RPMI8226 (cell line): ENCODE measurements around the gene SLC27A3.

Experiments used
- DNase-seq: peaks from one replicate; pipeline ENCODE4 v3.0.0-alpha.2; 2015

SLC27A3 gene

GRCh38 chr1:153774780-153775457 is at the start of gene SLC27A3:
SLC27A3 (plus strand) TSS chr1:153775407; CDS start chr1:153775498, 91 bp downstream.
- DNase-seq = no peak

DNA sequence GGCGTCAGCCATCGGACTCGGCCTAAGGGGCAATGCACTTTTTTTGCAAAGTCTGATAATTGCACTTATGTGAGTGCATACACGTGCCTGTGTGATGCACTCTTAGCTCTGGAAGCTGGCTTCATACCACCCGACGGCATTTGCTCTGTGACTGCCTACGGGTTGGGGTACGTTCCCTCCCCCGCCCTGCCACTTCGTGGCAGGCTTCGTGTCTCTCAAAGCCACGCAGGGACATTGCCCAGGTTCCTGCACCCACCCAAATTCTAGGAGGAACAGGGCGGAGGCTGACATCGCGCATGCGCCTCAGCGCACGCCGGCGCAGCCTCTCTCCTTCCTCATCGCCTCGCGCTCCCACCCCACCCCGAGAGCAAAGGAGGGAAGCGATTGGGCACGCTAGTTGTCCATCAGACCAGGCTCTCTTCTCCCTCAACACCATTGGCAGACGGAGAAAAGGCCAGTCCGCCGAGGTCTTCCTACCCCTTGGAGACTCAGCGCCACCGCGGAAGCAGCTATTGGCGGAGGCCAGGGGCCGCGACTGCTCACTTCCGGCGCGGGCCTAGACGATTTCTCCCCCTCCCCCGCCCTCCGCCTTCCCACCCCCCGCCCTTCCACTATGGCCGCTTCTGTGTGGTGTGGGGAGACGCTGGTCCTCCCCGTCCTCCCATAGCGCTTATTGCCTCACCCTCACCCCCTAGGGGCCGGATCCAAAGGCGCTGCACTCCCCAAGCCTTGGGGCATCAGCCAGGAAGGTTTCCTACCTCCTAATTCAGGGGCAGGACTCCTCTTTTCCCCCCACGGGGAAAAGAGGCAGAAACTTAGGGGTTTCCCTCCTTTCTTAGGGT is 47.5 kb upstream of the SLC27A3 start, which contains the start of gene INTS3:
INTS3 (plus strand) TSS at position 588 of the 842 bp plus-strand sequence. CDS start 585 bp downstream, outside the sequence.
- peak; percentile 100 for DNase-seq

- peak; percentile 58 for DNase-seq
Measured at GRCh38 chr1:153728305-153729066, 46.7 kb upstream of the SLC27A3 start.

DNA sequence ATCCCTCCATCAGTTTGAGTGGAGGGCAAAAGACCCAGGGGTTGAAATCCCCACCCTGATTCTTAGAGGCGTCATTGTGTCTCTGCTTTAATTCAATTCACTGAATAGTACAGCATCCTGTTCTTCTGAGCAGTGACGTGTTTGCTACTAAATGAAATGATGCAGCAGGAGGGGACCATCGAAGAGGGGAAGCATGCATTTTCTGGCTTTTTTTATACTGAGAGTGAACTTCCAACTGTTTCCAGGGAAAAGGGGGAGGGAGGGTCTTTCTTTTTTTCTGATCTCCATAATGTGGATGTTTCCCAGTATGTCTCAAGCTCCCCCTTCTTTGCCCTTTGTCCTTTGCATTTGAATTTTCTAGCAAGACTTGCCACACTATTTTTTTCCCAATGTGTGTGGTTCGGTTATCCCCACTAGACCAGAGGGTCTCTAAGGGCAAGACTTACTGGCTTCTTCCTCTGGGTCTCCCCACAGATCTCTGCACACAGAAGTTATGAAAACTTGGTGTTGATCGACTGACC is 44.7 kb upstream of the SLC27A3 start:
- no peak for DNase-seq

DNA sequence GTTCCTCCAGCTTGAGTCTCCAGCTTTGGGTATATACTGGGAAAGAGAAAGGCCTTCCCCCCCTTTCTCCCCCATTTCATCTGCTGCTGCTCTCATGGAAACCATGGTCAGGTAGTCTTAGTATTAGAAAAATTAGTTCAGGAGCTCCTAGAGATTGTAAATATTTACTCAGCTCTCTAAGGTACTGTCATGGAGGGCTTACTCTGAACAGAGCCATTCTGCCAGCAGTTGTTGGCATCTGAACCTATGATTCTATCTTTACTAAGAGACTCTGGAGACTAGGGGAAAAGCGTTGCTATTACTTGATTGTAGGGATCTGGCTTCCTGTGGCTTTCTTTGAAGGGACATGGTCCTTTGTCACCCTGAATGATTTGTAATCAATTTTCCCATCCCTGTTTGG is 41.2 kb upstream of the SLC27A3 start:
- DNase-seq = no peak

DNA sequence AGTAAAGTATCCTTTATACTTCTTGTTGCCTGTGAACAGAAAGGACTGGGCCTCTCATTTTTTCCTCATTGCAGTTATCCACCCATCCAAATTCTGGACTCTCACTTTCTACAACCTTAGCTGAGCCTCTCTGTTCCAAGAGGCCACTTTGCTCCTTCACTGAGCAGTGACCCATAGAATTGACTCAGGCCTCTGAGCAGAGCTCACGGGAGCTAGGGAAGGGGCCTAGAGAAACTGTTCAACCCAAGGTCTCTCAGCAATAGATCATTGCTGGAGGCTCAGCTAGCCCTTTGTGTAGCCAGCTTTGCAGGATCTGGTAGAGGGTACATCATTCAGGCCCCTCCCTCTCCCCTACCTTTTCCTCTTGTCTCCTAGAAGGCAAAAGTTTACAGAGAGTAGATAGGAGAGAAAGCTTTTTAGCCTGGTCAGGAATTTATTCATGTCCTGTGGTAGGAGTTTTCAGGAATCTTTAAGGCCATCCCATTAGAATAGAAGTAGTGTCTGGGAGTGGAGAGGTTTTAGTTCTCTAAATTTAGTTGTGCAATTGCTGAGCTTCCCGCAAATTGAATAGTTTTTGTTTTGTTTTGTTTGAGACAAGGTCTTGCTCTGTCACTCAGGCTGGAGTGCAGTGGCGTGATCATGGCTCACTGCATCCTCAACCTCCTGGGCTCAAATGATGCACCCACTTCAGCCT is 40.7 kb upstream of the SLC27A3 start:
- no peak for DNase-seq

GRCh38 chr1:153735090-153735420 is 40.2 kb upstream of the SLC27A3 start:
- no peak for DNase-seq

DNA sequence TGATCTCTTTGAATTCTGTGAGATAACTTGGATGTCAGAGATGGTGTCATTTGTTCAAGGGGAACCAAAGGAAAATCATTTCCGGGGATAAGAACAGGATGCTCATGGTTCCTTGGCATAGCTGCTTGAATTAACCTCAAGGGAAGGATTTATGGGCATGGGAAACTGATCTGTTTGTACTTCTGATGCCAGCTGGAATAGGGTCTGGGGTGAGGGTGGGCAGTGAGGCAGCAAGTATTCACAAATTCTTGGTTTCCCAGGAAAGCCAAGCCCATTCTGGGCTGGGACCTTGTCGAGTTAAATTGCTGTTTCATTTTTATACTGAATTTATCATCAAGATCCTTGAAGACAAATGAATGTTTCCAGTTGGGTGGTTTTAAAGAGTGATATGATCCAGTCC is 33.2 kb upstream of the SLC27A3 start:
- DNase-seq = no peak

GRCh38 chr1:153742411-153743142 is 32.6 kb upstream of the SLC27A3 start:
- DNase-seq = no peak

DNA sequence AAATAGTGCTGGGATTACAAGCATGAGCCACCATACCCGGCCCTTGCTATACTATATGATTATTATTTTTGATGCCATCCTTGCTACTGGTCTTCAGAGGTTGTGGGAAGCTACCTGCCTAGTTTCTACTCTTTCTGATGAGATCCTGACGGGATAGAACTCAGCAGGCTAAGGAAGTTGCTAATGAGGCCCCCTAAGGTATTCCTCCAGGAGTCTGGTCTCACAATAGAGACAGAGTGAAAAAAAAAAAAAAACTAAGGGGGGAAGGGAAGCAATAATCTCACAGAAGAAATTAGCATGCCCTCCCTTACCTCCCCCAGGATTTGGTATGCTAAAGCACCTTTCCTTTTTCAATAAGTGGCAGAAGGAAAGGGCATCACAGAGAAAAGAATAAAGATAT is 29.8 kb upstream of the SLC27A3 start:
- DNase-seq = no peak

GRCh38 chr1:153746174-153746573 is 29.0 kb upstream of the SLC27A3 start:
- DNase-seq = no peak

GRCh38 chr1:153748903-153749302 is 26.3 kb upstream of the SLC27A3 start:
- no peak for DNase-seq

DNA sequence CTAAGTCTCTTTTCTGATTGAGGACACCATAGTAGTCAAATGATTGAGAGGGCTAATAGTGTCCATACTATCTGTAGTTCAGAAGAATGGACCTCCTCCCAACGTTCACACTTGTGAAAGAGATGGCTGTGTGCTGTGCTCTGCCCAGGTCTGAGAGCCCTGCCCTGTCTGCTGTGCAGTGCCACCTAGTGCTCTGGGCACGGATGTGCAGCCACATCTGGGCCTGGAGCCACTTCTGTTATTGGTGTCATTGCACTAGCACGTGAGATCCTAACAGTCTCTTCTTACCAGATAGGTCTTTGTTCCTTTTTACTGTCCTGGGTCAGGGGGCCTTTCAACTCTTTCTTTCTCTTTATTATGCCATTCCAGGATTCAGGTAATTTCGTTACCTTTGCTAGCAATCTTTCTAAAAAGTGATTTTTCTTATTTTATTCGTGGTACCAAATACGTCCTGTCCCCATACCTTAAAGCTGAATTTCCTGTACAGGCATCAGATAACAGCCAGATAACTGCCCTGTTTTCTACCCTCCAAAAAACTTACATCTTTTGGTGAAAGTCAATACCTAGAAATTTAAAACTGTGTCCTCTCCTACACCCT is 25.7 kb upstream of the SLC27A3 start:
- peak; percentile 85 for DNase-seq

DNA sequence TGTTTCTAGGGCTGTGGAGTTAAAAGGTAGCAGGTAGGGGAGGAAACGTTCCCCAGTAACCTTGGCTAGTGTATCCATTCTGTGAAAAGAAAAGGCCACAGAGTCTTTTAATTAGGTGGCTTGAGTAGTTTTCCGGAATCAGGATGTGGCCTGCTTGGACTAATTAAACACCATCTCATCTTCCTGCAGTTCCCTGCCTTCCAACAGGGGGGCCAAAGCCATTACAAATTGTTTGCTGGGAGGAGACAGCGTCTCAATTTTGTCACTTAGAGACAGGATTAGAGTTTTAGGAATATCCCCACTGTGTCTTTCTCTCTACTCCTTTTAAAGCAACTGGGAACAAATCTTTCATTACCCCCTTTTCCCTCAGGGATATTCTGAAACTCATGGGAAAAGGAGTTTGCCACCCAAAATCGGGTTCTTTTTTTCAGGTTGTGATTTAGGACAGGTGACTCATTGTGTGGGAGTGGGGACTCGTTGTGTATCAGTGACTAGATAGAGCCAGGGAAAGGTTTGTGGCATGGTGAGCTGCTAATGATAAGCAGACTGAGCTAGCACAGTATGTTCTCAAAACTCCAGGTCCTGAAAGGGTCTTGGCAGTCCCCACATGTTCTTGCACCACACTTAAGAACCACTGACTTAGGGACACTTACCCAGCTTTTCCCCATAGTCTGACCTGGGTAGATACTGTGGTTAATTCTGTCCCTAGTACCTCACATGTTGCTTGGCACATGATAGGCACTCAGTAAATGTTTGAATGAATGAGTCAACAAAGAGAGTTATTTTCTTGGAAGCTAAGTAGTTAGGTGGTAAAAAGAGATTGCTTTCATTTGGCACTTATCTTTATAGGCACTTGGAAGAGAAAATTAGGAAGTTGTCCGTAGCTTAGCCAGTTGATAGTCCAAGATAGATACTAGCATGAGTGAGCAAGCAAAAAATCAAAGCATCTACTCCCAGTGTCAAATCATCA is 24.9 kb upstream of the SLC27A3 start:
- no peak for DNase-seq

DNA sequence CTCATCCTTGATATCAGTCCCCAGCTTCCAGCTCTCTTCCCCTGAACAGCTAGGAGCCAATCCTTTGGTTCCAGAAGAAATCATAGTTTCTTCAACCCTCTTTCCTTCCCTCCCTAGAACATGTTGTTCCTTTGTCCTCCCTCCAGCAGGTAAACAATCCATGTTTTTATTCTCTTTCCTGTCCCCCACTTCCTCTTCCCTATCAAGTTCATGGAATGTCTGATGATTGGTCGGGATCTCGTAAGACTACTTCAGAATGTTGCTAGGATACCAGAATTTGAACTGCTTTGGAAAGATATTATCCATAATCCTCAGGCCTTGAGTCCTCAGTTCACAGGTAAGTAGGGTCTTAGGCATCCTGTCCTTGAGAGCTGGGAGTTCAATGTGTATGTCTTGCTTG is 23.1 kb upstream of the SLC27A3 start:
- no peak for DNase-seq

DNA sequence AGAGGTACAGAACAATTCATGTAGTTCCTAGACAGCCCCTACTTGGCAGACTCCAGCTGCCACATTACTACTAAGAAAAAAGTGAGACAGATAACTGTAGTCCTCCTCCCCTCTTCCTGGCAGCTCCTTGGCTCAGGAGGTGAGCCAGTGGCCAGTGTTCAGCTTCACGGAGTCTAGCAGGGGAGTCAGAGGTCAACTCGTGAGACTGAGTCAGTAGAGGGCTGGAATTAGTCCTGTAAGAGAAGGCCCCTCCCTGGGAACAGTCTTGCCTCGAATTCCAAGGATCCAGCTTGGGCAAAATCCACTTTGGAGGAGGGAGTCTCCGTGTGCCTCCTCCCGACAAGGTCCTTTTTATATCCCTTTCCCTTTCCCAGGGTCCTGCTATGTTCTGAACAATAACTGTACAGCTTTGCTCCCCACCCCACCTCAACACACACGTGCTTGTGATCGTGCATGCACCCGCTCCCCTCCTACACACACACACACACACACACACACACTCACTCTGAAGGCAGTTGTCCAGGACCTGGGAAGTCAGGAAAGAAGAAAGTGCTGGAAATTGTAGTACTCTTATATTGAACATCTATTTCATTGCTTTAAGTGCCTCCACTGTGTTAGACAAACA is 22.5 kb upstream of the SLC27A3 start:
- DNase-seq = no peak

DNA sequence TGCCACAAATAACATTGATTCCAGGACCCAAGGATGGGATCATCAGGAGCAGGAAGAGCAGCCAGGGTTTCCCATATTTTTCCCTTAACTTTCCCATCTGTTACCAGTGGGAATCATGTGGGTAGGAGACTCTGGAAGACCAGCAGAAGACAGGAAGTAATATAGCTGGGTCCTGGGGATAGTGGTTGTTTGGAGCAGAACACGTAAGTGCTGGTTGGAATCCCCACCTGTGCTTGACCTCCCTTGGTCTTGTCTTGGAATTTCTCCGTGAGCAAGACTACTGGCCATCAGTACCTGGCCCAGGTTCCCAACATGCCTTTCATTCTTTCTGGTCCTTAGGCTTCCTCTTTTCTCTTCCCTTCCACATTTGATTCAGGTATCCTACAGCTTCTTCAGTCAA is 20.9 kb upstream of the SLC27A3 start:
- no peak for DNase-seq

GRCh38 chr1:153760440-153760839 is 14.8 kb upstream of the SLC27A3 start:
- no peak for DNase-seq

GRCh38 chr1:153763365-153764225 is 11.6 kb upstream of the SLC27A3 start:
- DNase-seq = no peak
